ENCODE measurements around the gene OSGIN1.

Gene OSGIN1

GRCh38 chr16:83929811-83930555 is 23.1 kb upstream of the OSGIN1 start:
- DNase-seq = no peak
- Histone ChIP-seq H3K36me3 (ENCODE audit: control insufficient read depth, insufficient read depth, low read length) (no peaks in the 10 kb centered on the region), H3K79me1 (ENCODE audit: low read length) (no peaks in the 10 kb centered on the region), H3K4ac (ENCODE audit: low read depth, low read length) (no peak overlapping the region), H3K18ac (ENCODE audit: low read length) (no peak overlapping the region), H3K27me3 (ENCODE audit: insufficient read depth, low read length, poor library complexity) (no peaks in the 10 kb centered on the region), H4K8ac (ENCODE audit: low read depth, low read length) (no peak overlapping the region), H3K4me2 (ENCODE audit: low read length) (no peak overlapping the region), H3K9ac (ENCODE audit: low read length) (no peak overlapping the region), H3K23ac (ENCODE audit: low read length) (no peak overlapping the region), H2BK5ac (ENCODE audit: low read length) (no peak overlapping the region), H2BK120ac (ENCODE audit: low read depth, low read length) (no peak overlapping the region), H3K4me1 (ENCODE audit: control insufficient read depth, low read depth, low read length) (peaks cover 3% of the 10 kb centered on the region), H3K56ac (ENCODE audit: low read length) (no peak overlapping the region), H3K4me3 (ENCODE audit: low read length) (no peak overlapping the region), H2BK15ac (replicated peaks; ENCODE audit: low read depth) (no peak overlapping the region), H4K5ac (ENCODE audit: low read length) (no peak overlapping the region), H2AK5ac (ENCODE audit: low read length) (no peak overlapping the region), H3K79me2 (ENCODE audit: control insufficient read depth, insufficient read depth, low read length) (no peaks in the 10 kb centered on the region), H3K27ac (ENCODE audit: low read depth, low read length) (no peak overlapping the region)
- no CpG with 5 or more reads among the region's 17 CpGs for WGBS (ENCODE audit: extremely low coverage, insufficient coverage, low lambda C conversion rate)

- WGBS (ENCODE audit: extremely low coverage, insufficient coverage, low lambda C conversion rate) = no CpG with 5 or more reads among the region's 22 CpGs
- Histone ChIP-seq H4K5ac (ENCODE audit: low read length) (no peak overlapping the region), H2BK5ac (ENCODE audit: low read length) (no peak overlapping the region), H2BK120ac (ENCODE audit: low read depth, low read length) (no peak overlapping the region), H3K4ac (ENCODE audit: low read depth, low read length) (no peak overlapping the region), H2AK5ac (ENCODE audit: low read length) (no peak overlapping the region), H3K23ac (ENCODE audit: low read length) (no peak overlapping the region), H3K56ac (ENCODE audit: low read length) (no peak overlapping the region), H3K18ac (ENCODE audit: low read length) (no peak overlapping the region), H3K4me2 (ENCODE audit: low read length) (no peak overlapping the region), H3K9ac (ENCODE audit: low read length) (no peak overlapping the region), H3K79me2 (ENCODE audit: control insufficient read depth, insufficient read depth, low read length) (no peaks in the 10 kb centered on the region), H3K4me3 (ENCODE audit: low read length) (no peak overlapping the region), H3K79me1 (ENCODE audit: low read length) (no peaks in the 10 kb centered on the region), H3K27ac (ENCODE audit: low read depth, low read length) (no peak overlapping the region), H3K4me1 (ENCODE audit: control insufficient read depth, low read depth, low read length) (peaks cover 3% of the 10 kb centered on the region), H4K8ac (ENCODE audit: low read depth, low read length) (no peak overlapping the region), H2BK15ac (replicated peaks; ENCODE audit: low read depth) (no peak overlapping the region), H3K27me3 (ENCODE audit: insufficient read depth, low read length, poor library complexity) (no peaks in the 10 kb centered on the region), H3K36me3 (ENCODE audit: control insufficient read depth, insufficient read depth, low read length) (no peaks in the 10 kb centered on the region)
- no peak for DNase-seq
These were observed 22.1 kb upstream of the OSGIN1 start for GRCh38 chr16:83930730-83931500.

GRCh38 chr16:83931556-83931955 is 21.5 kb upstream of the OSGIN1 start:
- no peak overlapping the region for H2BK120ac ChIP-seq (ENCODE audit: low read depth, low read length)
- no peak overlapping the region for H2BK15ac ChIP-seq (replicated peaks; ENCODE audit: low read depth)
- WGBS (ENCODE audit: extremely low coverage, insufficient coverage, low lambda C conversion rate) = no CpG with 5 or more reads among the region's 17 CpGs
- H4K8ac ChIP-seq (ENCODE audit: low read depth, low read length) = no peak overlapping the region
- H3K79me1 ChIP-seq (ENCODE audit: low read length) = no peaks in the 10 kb centered on the region
- DNase-seq = no peak
- H3K27me3 ChIP-seq (ENCODE audit: insufficient read depth, low read length, poor library complexity) = no peaks in the 10 kb centered on the region
- no peak overlapping the region for H3K9ac ChIP-seq (ENCODE audit: low read length)
- no peak overlapping the region for H2BK5ac ChIP-seq (ENCODE audit: low read length)
- no peak overlapping the region for H3K4me3 ChIP-seq (ENCODE audit: low read length)
- no peak overlapping the region for H3K23ac ChIP-seq (ENCODE audit: low read length)
- H3K27ac ChIP-seq (ENCODE audit: low read depth, low read length) = no peak overlapping the region
- no peaks in the 10 kb centered on the region for H3K36me3 ChIP-seq (ENCODE audit: control insufficient read depth, insufficient read depth, low read length)
- no peak overlapping the region for H3K18ac ChIP-seq (ENCODE audit: low read length)
- H3K4ac ChIP-seq (ENCODE audit: low read depth, low read length) = no peak overlapping the region
- H3K56ac ChIP-seq (ENCODE audit: low read length) = no peak overlapping the region
- peaks cover 3% of the 10 kb centered on the region for H3K4me1 ChIP-seq (ENCODE audit: control insufficient read depth, low read depth, low read length)
- no peak overlapping the region for H3K4me2 ChIP-seq (ENCODE audit: low read length)
- no peak overlapping the region for H4K5ac ChIP-seq (ENCODE audit: low read length)
- no peaks in the 10 kb centered on the region for H3K79me2 ChIP-seq (ENCODE audit: control insufficient read depth, insufficient read depth, low read length)
- no peak overlapping the region for H2AK5ac ChIP-seq (ENCODE audit: low read length)

- Histone ChIP-seq H3K79me1 (ENCODE audit: low read length) (no peaks in the 10 kb centered on the region), H4K5ac (ENCODE audit: low read length) (no peak overlapping the region)
- no CpG with 5 or more reads among the region's 11 CpGs for WGBS (ENCODE audit: extremely low coverage, insufficient coverage, low lambda C conversion rate)
These were observed 20.7 kb upstream of the OSGIN1 start for GRCh38 chr16:83932304-83932703.

GRCh38 chr16:83932955-83933673 is 19.9 kb upstream of the OSGIN1 start:
- no peak overlapping the region for H3K18ac ChIP-seq (ENCODE audit: low read length)
- no peak overlapping the region for H3K27ac ChIP-seq (ENCODE audit: low read depth, low read length)
- H3K4me1 ChIP-seq (ENCODE audit: control insufficient read depth, low read depth, low read length) = no peaks in the 10 kb centered on the region
- H3K79me2 ChIP-seq (ENCODE audit: control insufficient read depth, insufficient read depth, low read length) = no peaks in the 10 kb centered on the region
- no CpG with 5 or more reads among the region's 25 CpGs for WGBS (ENCODE audit: extremely low coverage, insufficient coverage, low lambda C conversion rate)
- H4K5ac ChIP-seq (ENCODE audit: low read length) = no peak overlapping the region
- H2BK15ac ChIP-seq (replicated peaks; ENCODE audit: low read depth) = no peak overlapping the region
- no peak overlapping the region for H3K9ac ChIP-seq (ENCODE audit: low read length)
- H3K36me3 ChIP-seq (ENCODE audit: control insufficient read depth, insufficient read depth, low read length) = no peaks in the 10 kb centered on the region
- no peak overlapping the region for H3K56ac ChIP-seq (ENCODE audit: low read length)
- no peak overlapping the region for H4K8ac ChIP-seq (ENCODE audit: low read depth, low read length)
- H3K79me1 ChIP-seq (ENCODE audit: low read length) = no peaks in the 10 kb centered on the region
- no peak overlapping the region for H3K23ac ChIP-seq (ENCODE audit: low read length)
- DNase-seq = no peak
- H3K27me3 ChIP-seq (ENCODE audit: insufficient read depth, low read length, poor library complexity) = no peaks in the 10 kb centered on the region
- H3K4ac ChIP-seq (ENCODE audit: low read depth, low read length) = no peak overlapping the region
- H2BK5ac ChIP-seq (ENCODE audit: low read length) = no peak overlapping the region
- no peak overlapping the region for H3K4me3 ChIP-seq (ENCODE audit: low read length)
- no peak overlapping the region for H3K4me2 ChIP-seq (ENCODE audit: low read length)
- no peak overlapping the region for H2BK120ac ChIP-seq (ENCODE audit: low read depth, low read length)
- H2AK5ac ChIP-seq (ENCODE audit: low read length) = no peak overlapping the region

More at GRCh38 chr16:83932304-83932703, 20.7 kb upstream of the OSGIN1 start:
- Histone ChIP-seq H3K36me3 (ENCODE audit: control insufficient read depth, insufficient read depth, low read length) (no peaks in the 10 kb centered on the region), H2BK5ac (ENCODE audit: low read length) (no peak overlapping the region), H3K9ac (ENCODE audit: low read length) (no peak overlapping the region), H3K27me3 (ENCODE audit: insufficient read depth, low read length, poor library complexity) (no peaks in the 10 kb centered on the region), H2BK120ac (ENCODE audit: low read depth, low read length) (no peak overlapping the region), H3K79me2 (ENCODE audit: control insufficient read depth, insufficient read depth, low read length) (no peaks in the 10 kb centered on the region), H3K27ac (ENCODE audit: low read depth, low read length) (no peak overlapping the region), H3K23ac (ENCODE audit: low read length) (no peak overlapping the region), H2AK5ac (ENCODE audit: low read length) (no peak overlapping the region), H3K4me1 (ENCODE audit: control insufficient read depth, low read depth, low read length) (no peaks in the 10 kb centered on the region), H4K8ac (ENCODE audit: low read depth, low read length) (no peak overlapping the region), H3K4ac (ENCODE audit: low read depth, low read length) (no peak overlapping the region), H3K18ac (ENCODE audit: low read length) (no peak overlapping the region), H3K4me2 (ENCODE audit: low read length) (no peak overlapping the region), H3K4me3 (ENCODE audit: low read length) (no peak overlapping the region), H2BK15ac (replicated peaks; ENCODE audit: low read depth) (no peak overlapping the region), H3K56ac (ENCODE audit: low read length) (no peak overlapping the region)
- no peak for DNase-seq

All from mesendoderm (in vitro differentiated cells).